Cerebellar cortex (tissue), 1 donor: ENCODE measurements around the gene LUZP2.

Source experiments
- DNase-seq: peaks from one replicate; pipeline ENCODE4 v3.0.0-alpha.2; 2015; ENCODE audit warnings: low spot score

The LUZP2 gene

GRCh38 chr11:24496736-24497725, at the start of gene LUZP2:
Gene LUZP2 (plus strand): TSS chr11:24497053.
- no peak for DNase-seq

DNA sequence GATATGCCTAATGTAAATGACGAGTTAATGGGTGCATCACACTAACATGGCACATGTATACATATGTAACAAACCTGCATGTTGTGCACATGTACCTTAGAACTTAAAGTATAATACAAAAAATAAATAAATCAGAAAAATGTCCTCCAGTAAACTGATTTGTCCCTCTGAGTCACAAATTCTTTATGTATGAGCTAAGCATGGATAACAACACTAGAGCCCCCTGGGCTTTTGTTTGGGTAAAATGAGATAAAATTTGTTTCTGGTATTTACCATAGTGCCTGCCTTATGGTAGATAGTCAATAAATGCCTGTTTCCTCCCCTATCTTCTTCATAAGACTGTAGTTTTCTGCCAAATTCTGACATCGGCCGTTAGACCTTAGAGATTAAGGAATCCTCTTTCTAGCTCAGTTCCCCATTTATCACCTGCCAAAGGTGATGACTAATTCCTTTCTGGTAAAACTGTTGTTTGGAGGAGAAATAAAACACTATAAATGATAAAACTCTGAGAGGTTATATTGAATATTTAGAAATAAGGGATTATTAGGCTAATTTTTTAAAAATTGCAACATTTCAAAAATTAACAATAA, 43.6 kb upstream of the LUZP2 start:
- no peak for DNase-seq

- no peak for DNase-seq
These were observed 38.9 kb upstream of the LUZP2 start for GRCh38 chr11:24457985-24458384.

DNA sequence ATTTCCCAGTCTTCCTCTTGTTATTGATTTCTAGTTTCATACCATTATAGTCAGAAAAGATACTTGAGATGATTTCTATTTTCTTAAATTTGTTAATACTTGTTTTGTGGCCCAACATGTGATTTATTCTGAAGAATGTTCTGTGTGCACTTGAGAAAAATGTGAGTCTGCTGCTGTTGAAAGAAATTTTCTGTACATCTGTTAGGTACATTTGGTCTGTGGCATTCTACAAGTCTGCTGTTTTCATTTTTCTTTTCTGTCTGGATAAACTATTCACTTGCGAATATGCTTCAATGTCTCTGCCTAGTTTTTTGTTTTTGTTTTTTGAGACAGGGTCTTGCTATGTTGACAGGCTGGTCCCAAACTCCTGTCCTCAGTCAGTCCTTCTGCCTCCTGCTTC, 26.4 kb upstream of the LUZP2 start:
- DNase-seq = no peak

DNA sequence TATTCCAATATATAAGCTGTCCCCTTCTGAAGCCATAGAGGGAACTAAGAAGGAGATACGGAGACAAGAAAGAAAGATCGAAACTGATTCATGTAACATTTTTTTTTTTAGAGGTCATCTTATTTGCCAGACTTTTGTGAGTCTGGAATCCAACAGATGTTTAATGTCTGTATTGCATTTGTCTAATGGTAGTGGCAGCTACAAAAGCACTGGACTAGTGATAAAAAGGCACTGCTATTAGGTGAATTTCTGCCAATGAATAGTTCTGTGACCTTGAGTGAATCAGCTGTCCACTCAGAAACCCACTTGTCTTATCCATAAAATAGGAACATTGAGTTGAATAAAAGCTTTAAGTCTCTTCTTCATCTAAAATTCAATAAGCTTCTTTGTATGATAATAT, 25.8 kb upstream of the LUZP2 start:
- DNase-seq = no peak

DNA sequence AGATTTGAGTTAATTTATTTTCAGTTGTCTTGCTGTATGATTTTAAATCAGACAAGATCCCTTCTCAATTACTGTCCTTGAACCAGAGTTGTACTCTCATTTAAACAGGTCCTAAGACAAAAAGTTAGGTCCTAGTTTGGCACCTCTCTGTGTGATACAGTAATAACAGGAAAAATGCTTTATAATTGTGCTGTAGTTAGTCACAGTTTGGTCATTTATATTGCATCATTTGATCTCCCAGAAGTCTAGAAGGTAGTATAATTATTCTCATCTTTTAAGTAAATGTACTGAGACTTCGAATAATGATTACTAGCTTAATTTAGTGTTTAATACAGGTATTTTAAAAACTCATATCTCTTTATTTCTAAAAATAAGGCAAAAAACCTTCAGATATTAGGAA, 18.1 kb upstream of the LUZP2 start:
- no peak for DNase-seq

GRCh38 chr11:24489477-24489876, 7.4 kb upstream of the LUZP2 start:
- DNase-seq = no peak

GRCh38 chr11:24496386-24496735, 492 bp upstream of the LUZP2 start:
- peak; percentile 5 for DNase-seq

GRCh38 chr11:24497831-24498230, 978 bp downstream of the LUZP2 start:
- DNase-seq = no peak

- no peak for DNase-seq
These were observed 5.6 kb downstream of the LUZP2 start for GRCh38 chr11:24502425-24502824.

DNA sequence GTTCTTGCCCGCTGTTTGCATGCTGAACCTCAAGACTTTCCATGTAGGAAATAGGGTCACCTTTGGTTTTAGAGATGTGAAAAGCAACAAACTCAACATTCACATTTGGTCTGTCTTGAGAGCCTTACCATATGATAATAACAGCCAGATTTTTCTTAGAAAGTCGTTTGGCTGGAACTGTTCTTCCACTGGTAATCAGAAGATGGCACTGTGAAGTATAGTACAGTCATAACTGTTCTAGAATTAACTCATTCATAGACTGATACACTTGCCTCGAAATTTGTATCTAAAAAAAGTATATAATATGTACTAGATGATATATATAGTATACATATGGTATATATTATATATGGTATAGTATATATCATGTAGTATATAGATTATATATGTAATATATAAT, 12.3 kb downstream of the LUZP2 start:
- DNase-seq = no peak

- DNase-seq = no peak
These were observed 14.7 kb downstream of the LUZP2 start for GRCh38 chr11:24511511-24511910.

GRCh38 chr11:24513479-24514218, 16.8 kb downstream of the LUZP2 start:
- DNase-seq = no peak

GRCh38 chr11:24514219-24514594, 17.4 kb downstream of the LUZP2 start:
- DNase-seq = no peak

DNA sequence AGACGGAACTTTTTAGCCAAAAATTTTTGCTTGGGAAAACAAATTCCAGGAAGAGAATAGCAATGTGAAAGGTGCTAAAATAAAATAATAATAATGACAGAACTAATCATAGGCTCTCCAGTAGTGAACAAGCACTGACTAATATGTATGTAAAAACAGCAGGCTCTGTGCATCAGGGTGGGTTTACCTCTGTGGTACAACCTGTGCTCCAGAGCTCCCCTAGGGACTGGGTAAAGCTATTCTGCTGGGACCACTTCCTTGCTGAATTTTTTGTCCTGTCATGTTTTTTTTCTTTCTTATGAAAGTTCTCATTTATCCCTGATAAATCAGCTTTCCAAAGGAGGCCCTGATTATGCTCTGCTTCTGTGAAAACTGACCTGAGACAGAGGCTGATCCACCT, 18.8 kb downstream of the LUZP2 start:
- DNase-seq = no peak

DNA sequence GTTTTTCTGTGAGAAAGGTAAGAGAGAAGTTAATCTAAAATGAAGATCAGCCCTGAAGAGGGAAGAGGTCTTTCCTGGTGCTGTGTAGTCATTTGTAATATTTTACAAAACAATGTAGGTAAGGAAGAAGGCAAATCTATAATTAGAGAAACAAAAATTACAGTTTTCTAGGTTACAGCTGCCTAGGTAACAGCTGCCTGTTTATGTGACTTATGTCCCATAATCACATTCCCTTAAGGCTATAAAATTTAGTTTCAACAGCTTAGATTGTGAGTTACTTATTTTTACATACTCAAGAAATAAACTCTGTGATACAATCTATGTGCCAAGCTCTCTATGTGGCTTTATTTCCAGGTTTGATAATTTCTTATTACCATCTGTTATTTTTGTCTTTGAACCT, 19.8 kb downstream of the LUZP2 start:
- DNase-seq = no peak

DNA sequence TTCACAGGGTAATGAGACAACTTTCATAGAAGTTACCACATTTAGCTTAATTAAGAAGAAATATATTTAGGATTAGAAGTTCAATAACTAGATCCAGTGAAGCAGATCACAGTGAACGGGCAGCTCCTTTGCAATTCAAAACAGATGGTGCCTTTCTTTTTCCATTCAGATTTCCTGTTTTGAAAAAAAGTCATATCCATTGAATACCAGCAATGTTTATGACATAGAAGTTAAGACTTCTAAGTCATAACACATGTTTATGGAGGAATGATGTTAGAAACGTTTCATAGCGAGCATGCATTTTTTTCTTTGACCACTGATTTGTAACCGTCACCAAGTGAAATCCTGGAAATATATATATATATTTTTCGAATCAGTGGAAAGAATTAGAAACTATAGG, 24.7 kb downstream of the LUZP2 start:
- no peak for DNase-seq

DNA sequence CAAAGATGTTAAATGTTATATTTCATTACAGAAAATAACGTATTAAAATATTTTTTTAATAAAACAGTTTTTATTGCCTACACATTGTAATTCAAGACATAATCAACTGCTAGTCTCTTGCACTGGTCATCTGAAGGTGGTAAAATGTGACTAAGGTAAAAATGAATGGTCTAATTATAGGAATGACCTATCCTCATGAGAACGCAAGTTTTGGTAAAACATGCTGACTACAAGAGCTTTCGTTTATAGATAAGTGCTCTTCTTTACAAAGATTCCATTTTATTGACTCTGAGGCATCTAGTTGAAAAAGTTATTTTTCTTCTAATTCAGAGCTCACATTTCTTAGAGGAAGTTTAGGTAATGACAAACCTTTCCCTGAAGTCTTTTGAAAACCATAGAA, 27.3 kb downstream of the LUZP2 start:
- DNase-seq = no peak

DNA sequence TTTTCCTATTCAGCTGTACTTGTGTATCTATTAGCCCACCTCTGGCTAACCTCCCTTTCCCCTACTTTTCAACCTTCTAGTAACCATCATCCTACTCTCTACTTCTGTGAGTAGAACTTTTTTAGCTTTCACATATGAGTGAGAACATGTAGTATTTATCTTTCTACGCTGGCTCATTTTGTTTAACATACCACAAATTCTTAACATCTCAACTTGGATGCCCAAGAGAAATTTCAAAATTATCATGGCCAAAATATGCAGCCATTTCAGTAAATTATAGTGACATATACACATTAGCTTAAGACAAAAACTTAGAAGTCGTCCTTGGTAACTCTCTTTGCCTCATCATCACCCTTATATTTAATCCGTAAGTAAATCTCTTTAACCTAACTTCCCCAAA, 34.7 kb downstream of the LUZP2 start:
- DNase-seq = no peak

DNA sequence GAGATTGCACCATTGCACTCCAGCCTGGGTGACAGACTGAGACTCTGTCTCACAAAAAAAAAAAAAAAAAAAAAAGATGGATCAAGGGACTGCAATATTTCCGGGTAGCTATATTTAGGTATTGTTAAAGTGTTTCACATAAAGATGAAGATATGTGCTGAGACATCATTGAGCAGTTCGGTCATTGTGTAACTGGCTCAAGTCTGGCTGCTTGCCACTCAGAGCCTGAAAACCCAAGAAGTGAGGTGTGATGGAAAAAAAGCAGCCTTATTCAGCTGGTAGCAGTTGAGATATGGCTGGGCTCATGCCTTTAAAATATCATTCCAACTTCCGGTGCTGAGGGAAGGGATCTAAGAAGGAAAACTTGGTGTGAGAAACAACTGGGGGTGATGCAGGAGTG, 46.9 kb downstream of the LUZP2 start:
- no peak for DNase-seq

DNA sequence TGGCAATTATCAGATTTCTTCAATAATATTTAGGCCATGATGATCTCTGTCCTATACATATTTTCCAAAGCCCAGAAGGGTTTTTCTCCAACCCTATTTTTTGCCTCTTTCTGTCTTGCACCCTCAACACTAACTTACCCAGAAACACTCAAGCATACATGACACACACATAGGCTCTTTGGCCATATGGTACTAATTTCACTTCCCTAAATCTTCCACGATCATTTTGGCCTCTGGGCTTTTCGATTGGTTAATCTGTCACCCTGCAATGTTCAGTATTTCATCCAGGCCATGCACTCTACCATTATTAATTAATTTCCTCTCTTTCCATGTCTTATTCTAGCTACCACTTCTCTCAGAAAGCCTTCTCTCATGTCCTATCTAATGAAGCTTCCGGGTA, 59.8 kb downstream of the LUZP2 start:
- DNase-seq = no peak

- no peak for DNase-seq
These were observed 62.5 kb downstream of the LUZP2 start for GRCh38 chr11:24559315-24559714.

DNA sequence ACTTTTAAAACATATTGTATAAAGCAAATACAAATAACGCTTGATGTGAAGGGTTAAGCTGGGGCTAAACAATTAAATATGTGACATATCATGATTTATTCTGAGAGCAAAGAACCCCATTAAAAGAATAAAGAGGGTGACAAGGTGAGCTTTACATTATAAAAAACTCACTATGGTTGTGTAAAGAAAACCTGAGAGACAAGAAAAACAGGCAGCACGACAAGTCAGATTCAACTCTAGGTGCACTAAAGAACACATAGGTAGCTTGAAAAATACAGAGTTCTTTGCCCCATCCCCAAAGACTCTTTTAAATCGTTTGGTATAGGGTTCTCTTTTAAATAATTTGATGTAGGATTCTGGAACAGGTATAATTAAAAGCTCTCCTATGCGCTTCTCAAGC, 63.5 kb downstream of the LUZP2 start:
- no peak for DNase-seq
